Smooth muscle cell (in vitro differentiated cells): ENCODE measurements around the gene NTN3. TPM values are rescaled to one million over a fixed set of nuclear protein-coding genes. Genes with fewer than 3 reads are reported as not detected.
A peak's percentile ranks its signal among the peaks of the same experiment; 100 is the strongest.
"Not testable (repeated sequence)": the region's sequence is repeated elsewhere in the genome, so short reads cannot be mapped to it uniquely, and the experiment has no call there.

Source experiments
- DNase-seq: peaks from one replicate; lab custom pipeline; 2025; ENCODE audit not compliant: unreplicated experiment; lab: John Stamatoyannopoulos, UW
- H2AFZ ChIP-seq: fragments of 200-600 bp; sonication (generic); 2 replicates; pipeline ENCODE4 v1.6.0; 2016; ENCODE audit warnings: antibody characterized with exemption, low read depth, mild to moderate bottlenecking
- H3F3A ChIP-seq: fragments of 200-600 bp; sonication (generic); 2 replicates; pipeline ENCODE4 v1.6.0; 2017; ENCODE audit warnings: antibody characterized with exemption, low read depth
- H3K27ac ChIP-seq: fragments of 200-600 bp; sonication (generic); 2 replicates; pipeline ENCODE4 v1.5.1; 2016; ENCODE audit warnings: low read depth, mild to moderate bottlenecking
- H3K27me3 ChIP-seq: fragments of 200-600 bp; sonication (generic); 2 replicates; pipeline ENCODE4 v1.6.1; 2016; ENCODE audit warnings: low read depth, mild to moderate bottlenecking
- H3K36me3 ChIP-seq: fragments of 200-600 bp; sonication (generic); 2 replicates; pipeline ENCODE4 v1.5.1; 2016; ENCODE audit warnings: low read depth
- H3K4me1 ChIP-seq: fragments of 200-600 bp; sonication (generic); 2 replicates; pipeline ENCODE4 v1.5.1; 2016; ENCODE audit warnings: low read depth
- H3K4me2 ChIP-seq: fragments of 200-600 bp; sonication (generic); 2 replicates; pipeline ENCODE4 v1.6.0; 2016; ENCODE audit warnings: mild to moderate bottlenecking
- H3K4me3 ChIP-seq: fragments of 200-600 bp; sonication (generic); 2 replicates; pipeline ENCODE4 v1.5.1; 2016; ENCODE audit warnings: mild to moderate bottlenecking
- H3K79me2 ChIP-seq: fragments of 200-600 bp; sonication (generic); 2 replicates; pipeline ENCODE4 v1.6.0; 2016; ENCODE audit warnings: low read depth, mild to moderate bottlenecking
- H3K9ac ChIP-seq: fragments of 200-600 bp; sonication (generic); 2 replicates; pipeline ENCODE4 v1.6.0; 2016; ENCODE audit warnings: low read depth
- H3K9me3 ChIP-seq: fragments of 200-600 bp; sonication (generic); replicated peaks from 2 replicates; pipeline ENCODE4 v1.5.1; 2016; ENCODE audit warnings: low read depth
- H4K20me1 ChIP-seq: fragments of 200-600 bp; sonication (generic); 2 replicates; pipeline ENCODE4 v1.6.0; 2016; ENCODE audit warnings: low read depth
- CTCF ChIP-seq: fragments of 200-600 bp; sonication (generic); IDR thresholded peaks from 2 replicates; pipeline ENCODE4 v1.5.1; 2017; ENCODE audit warnings: borderline replicate concordance, mild to moderate bottlenecking, antibody characterized with exemption; ENCODE audit not compliant: insufficient read depth, poor library complexity, severe bottlenecking
- WGBS: methylation state at CpG from one replicate; pipeline ENCODE4 v1.1.7; 2016; ENCODE audit warnings: low lambda C conversion rate; 5-methylcytosine and 5-hydroxymethylcytosine counted together
- polyA plus RNA-seq: library from polyadenylated mRNA; unstranded; fragments of >200 nt; fragmentation: Nextera tagmentation; extraction: Ambion mirVana; gene quantifications from 2 replicates; pipeline ENCODE4 v1.2.1, GENCODE V29; 2016
- total RNA-seq: library from RNA; depleted of rRNA; stranded (reverse); fragments of >200 nt; gene quantifications from 2 replicates; pipeline ENCODE4 v1.2.3, GENCODE V29; 2014

The NTN3 gene
- total and polyA plus RNA-seq, 2 experiments from 2014 or later, result 0.23 to 5.2 TPM

- no peaks in the 10 kb centered on the region for H3K27me3 ChIP-seq
- H3K36me3 ChIP-seq, result no peaks in the 10 kb centered on the region
- H3F3A ChIP-seq, result no peaks in the 10 kb centered on the region
- no peaks in the 10 kb centered on the region for H3K9me3 ChIP-seq
- peaks cover 25% of the 10 kb centered on the region for H3K79me2 ChIP-seq
- H2AFZ ChIP-seq, result peak overlapping the region; percentile 93
- H3K27ac ChIP-seq, result no peak overlapping the region
- 9% methylated on average over 45 of the region's 46 CpGs for WGBS
- TF ChIP-seq CTCF, result no peak
- DNase-seq, result no peak
- H3K4me2 ChIP-seq, result peak overlapping the region; percentile 98
- H4K20me1 ChIP-seq, result no peaks in the 10 kb centered on the region
- peaks cover 18% of the 10 kb centered on the region for H3K4me1 ChIP-seq
- H3K9ac ChIP-seq, result peak overlapping the region; percentile 83
- peak overlapping the region; percentile 94 for H3K4me3 ChIP-seq
These were observed 41.1 kb upstream of the NTN3 start for GRCh38 chr16:2429771-2430663.

GRCh38 chr16:2432286-2432685, 38.8 kb upstream of the NTN3 start:
- Histone ChIP-seq H3K4me3 (no peak overlapping the region), H3K4me1 (peaks cover 18% of the 10 kb centered on the region), H2AFZ (no peak overlapping the region), H3F3A (no peaks in the 10 kb centered on the region), H4K20me1 (no peaks in the 10 kb centered on the region), H3K9me3 (no peaks in the 10 kb centered on the region), H3K9ac (no peak overlapping the region), H3K4me2 (no peak overlapping the region), H3K27me3 (no peaks in the 10 kb centered on the region), H3K36me3 (no peaks in the 10 kb centered on the region), H3K27ac (no peak overlapping the region), H3K79me2 (peaks cover 25% of the 10 kb centered on the region)
- no peak for DNase-seq
- TF ChIP-seq CTCF, result no peak
- 95% methylated on average over 6 of the region's 6 CpGs for WGBS

GRCh38 chr16:2432801-2433505, 38.1 kb upstream of the NTN3 start:
- Histone ChIP-seq H3K4me1 (peaks cover 16% of the 10 kb centered on the region), H3F3A (no peaks in the 10 kb centered on the region), H3K4me3 (no peak overlapping the region), H3K79me2 (peaks cover 25% of the 10 kb centered on the region), H3K27me3 (no peaks in the 10 kb centered on the region), H3K4me2 (no peak overlapping the region), H3K27ac (no peak overlapping the region), H3K36me3 (no peaks in the 10 kb centered on the region), H2AFZ (no peak overlapping the region), H3K9ac (no peak overlapping the region), H4K20me1 (no peaks in the 10 kb centered on the region), H3K9me3 (no peaks in the 10 kb centered on the region)
- no peak for DNase-seq
- TF ChIP-seq CTCF, result no peak
- over 99% methylated on average over 15 of the region's 15 CpGs for WGBS

GRCh38 chr16:2435236-2435635, 35.9 kb upstream of the NTN3 start:
- H3K9ac ChIP-seq, DNase-seq, H3K27me3 ChIP-seq, H3K27ac ChIP-seq, H3K4me2 ChIP-seq, H3F3A ChIP-seq, H3K36me3 ChIP-seq, H2AFZ ChIP-seq, H4K20me1 ChIP-seq, H3K4me3 ChIP-seq, H3K9me3 ChIP-seq, H3K4me1 ChIP-seq: not testable (repeated sequence)
- 90% methylated on average over 4 of the region's 4 CpGs for WGBS
- H3K79me2 ChIP-seq, result peaks cover 17% of the 10 kb centered on the region
